Measurements from ENCODE around the gene ABTB1. TPM values are rescaled to one million over a fixed set of nuclear protein-coding genes. Genes with fewer than 3 reads are reported as not detected.
A peak's percentile ranks its signal among the peaks of the same experiment; 100 is the strongest.

Gene ABTB1
- total and polyA plus RNA-seq, 2 experiments from 2014 or later = 3.7 to 5.7 TPM

DNA sequence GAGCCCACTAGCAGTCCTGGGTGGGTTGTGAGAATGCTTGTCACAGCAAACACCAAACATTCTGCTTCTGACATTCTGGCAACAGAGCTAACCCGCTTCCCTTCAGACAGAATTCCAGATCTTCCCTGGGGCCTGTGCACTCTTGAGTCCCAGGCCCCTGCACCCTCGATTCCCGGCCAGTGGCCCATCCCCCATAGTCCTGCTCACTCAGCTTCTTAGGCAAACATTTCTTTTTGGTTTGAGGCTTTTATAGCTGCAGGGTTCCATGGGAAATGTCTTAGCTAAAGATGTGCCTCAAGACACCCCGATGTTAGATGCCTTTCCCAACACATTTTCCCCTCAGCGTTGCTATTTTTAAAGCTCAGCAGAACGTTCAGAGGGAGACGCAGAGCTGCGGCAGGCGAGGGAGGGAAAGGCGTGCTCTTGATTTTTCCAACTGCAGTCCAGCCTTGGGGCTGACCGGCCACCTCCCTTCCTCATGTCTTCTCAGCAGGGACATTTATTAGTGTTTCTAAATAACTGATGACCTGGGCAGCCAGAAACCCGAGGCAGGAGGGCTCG lies 35.2 kb downstream of the ABTB1 start:
- peaks cover 12% of the 10 kb centered on the region; the same call in 2 of the 3 replicates for H3K9me3 Mint-ChIP-seq
- H3K27me3 Mint-ChIP-seq (ENCODE audit: insufficient read depth, low read depth, poor library complexity) = peaks cover 13% of the 10 kb centered on the region
- Histone ChIP-seq H3K27ac (ENCODE audit: low read depth) (no peak overlapping the region), H4K20me1 (replicated peaks; ENCODE audit: insufficient read depth) (no peaks in the 10 kb centered on the region), H3K4me1 (ENCODE audit: insufficient read depth) (peaks cover 9% of the 10 kb centered on the region), H3K36me3 (ENCODE audit: insufficient read depth) (no peaks in the 10 kb centered on the region), H2AFZ (peak overlapping the region; percentile 86; the same call in 1 of the 2 replicates), H3K4me3 (no peak overlapping the region), H3F3A (replicated peaks; ENCODE audit: low read depth) (no peaks in the 10 kb centered on the region), H3K27me3 (ENCODE audit: insufficient read depth) (no peaks in the 10 kb centered on the region), H3K4me2 (no peak overlapping the region), H3K79me2 (replicated peaks; ENCODE audit: insufficient read depth) (no peaks in the 10 kb centered on the region), H3K9me2 (ENCODE audit: insufficient read depth) (no peaks in the 10 kb centered on the region)
- H3K4me3 Mint-ChIP-seq = no peak overlapping the region
- peaks cover 24% of the 10 kb centered on the region for H3K4me1 Mint-ChIP-seq
- no peak for DNase-seq (ENCODE audit: low spot score)
- H3K27ac Mint-ChIP-seq = no peak overlapping the region
- peak; percentile 34; the same call in 2 of the 3 replicates for ATAC-seq
- H3K36me3 Mint-ChIP-seq (ENCODE audit: low read depth) = no peaks in the 10 kb centered on the region
- no peak for TF ChIP-seq ZNF331 (CRISPR knock-in tag; IDR thresholded peaks at IDR 0.05; ENCODE audit: low read depth)

DNA sequence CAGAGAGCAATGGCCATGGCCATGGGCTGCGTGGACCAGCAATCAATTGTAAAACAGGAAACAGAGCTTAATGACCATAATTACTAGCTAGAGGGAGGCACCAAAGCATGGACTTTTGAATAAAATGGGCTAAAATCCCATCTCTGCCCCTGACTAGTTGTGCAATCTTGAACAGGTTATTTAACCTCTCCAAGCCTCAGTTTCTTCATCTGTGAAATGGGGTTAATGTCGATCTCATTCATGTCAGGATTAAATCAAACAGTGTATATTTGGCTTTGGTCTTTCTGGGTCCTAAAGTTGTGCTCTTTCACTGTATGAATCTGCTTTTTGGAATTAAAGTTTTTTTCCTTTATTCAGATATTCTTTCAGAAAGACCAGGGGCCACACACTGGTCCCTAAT lies 36.1 kb downstream of the ABTB1 start:
- H3K4me1 ChIP-seq (ENCODE audit: insufficient read depth) = peaks cover 9% of the 10 kb centered on the region
- no peak overlapping the region for H3K27ac ChIP-seq (ENCODE audit: low read depth)
- Mint-ChIP-seq H3K27me3 (ENCODE audit: insufficient read depth, low read depth, poor library complexity) (peaks cover 11% of the 10 kb centered on the region), H3K9me3 (peaks cover 5% of the 10 kb centered on the region; the same call in 2 of the 3 replicates), H3K4me3 (no peak overlapping the region), H3K36me3 (ENCODE audit: low read depth) (no peaks in the 10 kb centered on the region), H3K4me1 (peaks cover 27% of the 10 kb centered on the region), H3K27ac (no peak overlapping the region)
- peak overlapping the region; percentile 86; the same call in 1 of the 2 replicates for H2AFZ ChIP-seq
- no peaks in the 10 kb centered on the region for H3K79me2 ChIP-seq (replicated peaks; ENCODE audit: insufficient read depth)
- no peaks in the 10 kb centered on the region for H3F3A ChIP-seq (replicated peaks; ENCODE audit: low read depth)
- H4K20me1 ChIP-seq (replicated peaks; ENCODE audit: insufficient read depth) = no peaks in the 10 kb centered on the region
- no peak overlapping the region for H3K4me3 ChIP-seq
- DNase-seq (ENCODE audit: low spot score) (no peak), ATAC-seq (no peak)
- H3K9me2 ChIP-seq (ENCODE audit: insufficient read depth) = no peaks in the 10 kb centered on the region
- H3K36me3 ChIP-seq (ENCODE audit: insufficient read depth) = no peaks in the 10 kb centered on the region
- H3K27me3 ChIP-seq (ENCODE audit: insufficient read depth) = no peaks in the 10 kb centered on the region
- no peak overlapping the region for H3K4me2 ChIP-seq
- TF ChIP-seq ZNF114 (CRISPR knock-in tag; IDR thresholded peaks at IDR 0.05) (no peak), EZH2 (IDR thresholded peaks at IDR 0.05; ENCODE audit: low read depth, unreplicated experiment) (no peak)
- TF ChIP-seq, protein P1, sequence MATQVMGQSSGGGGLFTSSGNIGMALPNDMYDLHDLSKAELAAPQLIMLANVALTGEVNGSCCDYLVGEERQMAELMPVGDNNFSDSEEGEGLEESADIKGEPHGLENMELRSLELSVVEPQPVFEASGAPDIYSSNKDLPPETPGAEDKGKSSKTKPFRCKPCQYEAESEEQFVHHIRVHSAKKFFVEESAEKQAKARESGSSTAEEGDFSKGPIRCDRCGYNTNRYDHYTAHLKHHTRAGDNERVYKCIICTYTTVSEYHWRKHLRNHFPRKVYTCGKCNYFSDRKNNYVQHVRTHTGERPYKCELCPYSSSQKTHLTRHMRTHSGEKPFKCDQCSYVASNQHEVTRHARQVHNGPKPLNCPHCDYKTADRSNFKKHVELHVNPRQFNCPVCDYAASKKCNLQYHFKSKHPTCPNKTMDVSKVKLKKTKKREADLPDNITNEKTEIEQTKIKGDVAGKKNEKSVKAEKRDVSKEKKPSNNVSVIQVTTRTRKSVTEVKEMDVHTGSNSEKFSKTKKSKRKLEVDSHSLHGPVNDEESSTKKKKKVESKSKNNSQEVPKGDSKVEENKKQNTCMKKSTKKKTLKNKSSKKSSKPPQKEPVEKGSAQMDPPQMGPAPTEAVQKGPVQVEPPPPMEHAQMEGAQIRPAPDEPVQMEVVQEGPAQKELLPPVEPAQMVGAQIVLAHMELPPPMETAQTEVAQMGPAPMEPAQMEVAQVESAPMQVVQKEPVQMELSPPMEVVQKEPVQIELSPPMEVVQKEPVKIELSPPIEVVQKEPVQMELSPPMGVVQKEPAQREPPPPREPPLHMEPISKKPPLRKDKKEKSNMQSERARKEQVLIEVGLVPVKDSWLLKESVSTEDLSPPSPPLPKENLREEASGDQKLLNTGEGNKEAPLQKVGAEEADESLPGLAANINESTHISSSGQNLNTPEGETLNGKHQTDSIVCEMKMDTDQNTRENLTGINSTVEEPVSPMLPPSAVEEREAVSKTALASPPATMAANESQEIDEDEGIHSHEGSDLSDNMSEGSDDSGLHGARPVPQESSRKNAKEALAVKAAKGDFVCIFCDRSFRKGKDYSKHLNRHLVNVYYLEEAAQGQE (IDR thresholded peaks at IDR 0.05; ENCODE audit: unreplicated experiment) = no peak

DNA sequence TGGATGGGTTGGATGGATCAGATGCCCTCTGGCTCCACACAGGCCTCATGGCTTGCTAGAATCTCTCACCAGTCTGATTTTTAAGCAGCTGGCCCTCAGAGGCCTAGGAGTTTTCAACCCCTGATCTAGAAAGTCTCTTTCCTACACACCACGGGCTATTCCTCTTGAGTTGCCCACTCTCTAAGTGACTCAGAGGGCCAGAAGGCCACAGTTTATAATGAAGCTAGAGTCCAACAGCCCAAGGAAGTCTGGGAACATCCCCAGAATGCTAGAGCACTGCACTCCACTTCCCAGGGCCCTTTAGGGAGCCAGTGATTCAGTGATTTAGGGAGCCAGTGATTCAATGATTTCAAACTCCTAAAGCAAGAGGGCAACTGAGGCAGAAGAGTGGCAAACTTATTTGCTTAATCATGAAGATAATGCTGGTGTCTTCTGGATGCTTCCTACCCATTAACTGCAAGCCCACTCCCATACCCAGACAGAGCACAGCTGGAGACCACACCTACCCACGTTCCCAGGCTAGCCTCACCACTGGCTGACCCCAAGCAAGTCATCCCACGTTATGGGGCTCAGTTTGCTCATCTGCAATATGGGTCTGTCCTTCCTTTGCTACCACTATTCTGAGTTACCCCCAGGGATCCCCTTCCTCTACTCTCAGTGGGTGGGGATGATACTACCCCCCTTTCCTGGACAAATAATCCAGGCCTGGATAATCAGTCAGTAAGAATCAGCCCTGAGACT lies 36.7 kb downstream of the ABTB1 start:
- no peak overlapping the region for H3K4me2 ChIP-seq
- H3K79me2 ChIP-seq (replicated peaks; ENCODE audit: insufficient read depth) = no peaks in the 10 kb centered on the region
- no peak overlapping the region for H3K27ac Mint-ChIP-seq
- no peak for ATAC-seq
- no peaks in the 10 kb centered on the region for H3K9me2 ChIP-seq (ENCODE audit: insufficient read depth)
- H3K4me3 ChIP-seq = no peak overlapping the region
- peaks cover 4% of the 10 kb centered on the region; the same call in 1 of the 3 replicates for H3K9me3 Mint-ChIP-seq
- peaks cover 9% of the 10 kb centered on the region for H3K4me1 ChIP-seq (ENCODE audit: insufficient read depth)
- H3K27ac ChIP-seq (ENCODE audit: low read depth) = no peak overlapping the region
- H4K20me1 ChIP-seq (replicated peaks; ENCODE audit: insufficient read depth) = no peaks in the 10 kb centered on the region
- H3K36me3 Mint-ChIP-seq (ENCODE audit: low read depth) = no peaks in the 10 kb centered on the region
- H3K36me3 ChIP-seq (ENCODE audit: insufficient read depth) = no peaks in the 10 kb centered on the region
- no peaks in the 10 kb centered on the region for H3F3A ChIP-seq (replicated peaks; ENCODE audit: low read depth)
- no peak for DNase-seq (ENCODE audit: low spot score)
- H3K27me3 Mint-ChIP-seq (ENCODE audit: insufficient read depth, low read depth, poor library complexity) = peaks cover 11% of the 10 kb centered on the region
- H3K4me1 Mint-ChIP-seq = peaks cover 33% of the 10 kb centered on the region
- no peaks in the 10 kb centered on the region for H3K27me3 ChIP-seq (ENCODE audit: insufficient read depth)
- no peak overlapping the region for H2AFZ ChIP-seq
- H3K4me3 Mint-ChIP-seq = no peak overlapping the region
- TF ChIP-seq ZNF114 (CRISPR knock-in tag; IDR thresholded peaks at IDR 0.05) (no peak), NANOG (IDR thresholded peaks at IDR 0.05; ENCODE audit: borderline replicate concordance) (no peak), CREB1 (CRISPR knock-in tag; IDR thresholded peaks at IDR 0.05; ENCODE audit: low read depth) (no peak), POLR2AphosphoS5 (IDR thresholded peaks at IDR 0.05; ENCODE audit: low read depth) (no peak), JUNB (IDR thresholded peaks at IDR 0.05; ENCODE audit: unreplicated experiment) (no peak), EZH2phosphoT487 (IDR thresholded peaks at IDR 0.05; ENCODE audit: unreplicated experiment) (no peak)
- TF ChIP-seq, protein P2, sequence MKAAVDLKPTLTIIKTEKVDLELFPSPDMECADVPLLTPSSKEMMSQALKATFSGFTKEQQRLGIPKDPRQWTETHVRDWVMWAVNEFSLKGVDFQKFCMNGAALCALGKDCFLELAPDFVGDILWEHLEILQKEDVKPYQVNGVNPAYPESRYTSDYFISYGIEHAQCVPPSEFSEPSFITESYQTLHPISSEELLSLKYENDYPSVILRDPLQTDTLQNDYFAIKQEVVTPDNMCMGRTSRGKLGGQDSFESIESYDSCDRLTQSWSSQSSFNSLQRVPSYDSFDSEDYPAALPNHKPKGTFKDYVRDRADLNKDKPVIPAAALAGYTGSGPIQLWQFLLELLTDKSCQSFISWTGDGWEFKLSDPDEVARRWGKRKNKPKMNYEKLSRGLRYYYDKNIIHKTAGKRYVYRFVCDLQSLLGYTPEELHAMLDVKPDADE (IDR thresholded peaks at IDR 0.05) = no peak
- TF ChIP-seq, protein P1 (IDR thresholded peaks at IDR 0.05; ENCODE audit: unreplicated experiment) = no peak
